Measurements from ENCODE around the gene EMSY.
A peak's percentile ranks its signal among the peaks of the same experiment; 100 is the strongest.
"Not testable (repeated sequence)": the region's sequence is repeated elsewhere in the genome, so short reads cannot be mapped to it uniquely, and the experiment has no call there.

The EMSY gene, protein sequence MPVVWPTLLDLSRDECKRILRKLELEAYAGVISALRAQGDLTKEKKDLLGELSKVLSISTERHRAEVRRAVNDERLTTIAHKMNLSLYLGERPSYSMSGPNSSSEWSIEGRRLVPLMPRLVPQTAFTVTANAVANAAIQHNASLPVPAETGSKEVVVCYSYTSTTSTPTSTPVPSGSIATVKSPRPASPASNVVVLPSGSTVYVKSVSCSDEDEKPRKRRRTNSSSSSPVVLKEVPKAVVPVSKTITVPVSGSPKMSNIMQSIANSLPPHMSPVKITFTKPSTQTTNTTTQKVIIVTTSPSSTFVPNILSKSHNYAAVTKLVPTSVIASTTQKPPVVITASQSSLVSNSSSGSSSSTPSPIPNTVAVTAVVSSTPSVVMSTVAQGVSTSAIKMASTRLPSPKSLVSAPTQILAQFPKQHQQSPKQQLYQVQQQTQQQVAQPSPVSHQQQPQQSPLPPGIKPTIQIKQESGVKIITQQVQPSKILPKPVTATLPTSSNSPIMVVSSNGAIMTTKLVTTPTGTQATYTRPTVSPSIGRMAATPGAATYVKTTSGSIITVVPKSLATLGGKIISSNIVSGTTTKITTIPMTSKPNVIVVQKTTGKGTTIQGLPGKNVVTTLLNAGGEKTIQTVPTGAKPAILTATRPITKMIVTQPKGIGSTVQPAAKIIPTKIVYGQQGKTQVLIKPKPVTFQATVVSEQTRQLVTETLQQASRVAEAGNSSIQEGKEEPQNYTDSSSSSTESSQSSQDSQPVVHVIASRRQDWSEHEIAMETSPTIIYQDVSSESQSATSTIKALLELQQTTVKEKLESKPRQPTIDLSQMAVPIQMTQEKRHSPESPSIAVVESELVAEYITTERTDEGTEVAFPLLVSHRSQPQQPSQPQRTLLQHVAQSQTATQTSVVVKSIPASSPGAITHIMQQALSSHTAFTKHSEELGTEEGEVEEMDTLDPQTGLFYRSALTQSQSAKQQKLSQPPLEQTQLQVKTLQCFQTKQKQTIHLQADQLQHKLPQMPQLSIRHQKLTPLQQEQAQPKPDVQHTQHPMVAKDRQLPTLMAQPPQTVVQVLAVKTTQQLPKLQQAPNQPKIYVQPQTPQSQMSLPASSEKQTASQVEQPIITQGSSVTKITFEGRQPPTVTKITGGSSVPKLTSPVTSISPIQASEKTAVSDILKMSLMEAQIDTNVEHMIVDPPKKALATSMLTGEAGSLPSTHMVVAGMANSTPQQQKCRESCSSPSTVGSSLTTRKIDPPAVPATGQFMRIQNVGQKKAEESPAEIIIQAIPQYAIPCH (N-terminal part only)

GRCh38 chr11:76444384-76445120 is at the start of gene EMSY:
EMSY (plus strand) TSS chr11:76445018; CDS start chr11:76446939, 1,921 bp downstream.
- peak; percentile 99 for DNase-seq (ENCODE audit: low read depth)

DNA sequence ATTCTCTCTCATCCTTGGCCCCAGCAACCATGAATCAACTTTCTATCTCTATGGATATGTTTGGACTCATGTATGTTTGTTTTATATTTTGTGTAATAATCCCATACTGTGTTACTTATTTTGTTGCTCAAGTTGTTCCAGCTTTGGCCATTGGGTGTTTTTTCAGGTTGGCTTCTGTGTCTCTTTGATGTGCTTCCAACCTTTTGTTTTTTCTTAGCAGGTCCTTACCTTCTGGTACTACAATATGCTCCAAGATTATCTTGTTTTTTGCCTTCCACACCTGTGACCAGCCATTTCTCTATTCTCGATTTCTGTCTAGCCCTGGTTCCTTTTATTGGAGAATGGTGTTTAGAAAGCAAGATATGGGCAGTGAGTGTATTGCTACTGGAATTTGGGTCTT is 49.5 kb upstream of the EMSY start:
- no peak for DNase-seq (ENCODE audit: low read depth)

GRCh38 chr11:76397383-76397782 is 47.4 kb upstream of the EMSY start:
- DNase-seq (ENCODE audit: low read depth) = no peak

DNA sequence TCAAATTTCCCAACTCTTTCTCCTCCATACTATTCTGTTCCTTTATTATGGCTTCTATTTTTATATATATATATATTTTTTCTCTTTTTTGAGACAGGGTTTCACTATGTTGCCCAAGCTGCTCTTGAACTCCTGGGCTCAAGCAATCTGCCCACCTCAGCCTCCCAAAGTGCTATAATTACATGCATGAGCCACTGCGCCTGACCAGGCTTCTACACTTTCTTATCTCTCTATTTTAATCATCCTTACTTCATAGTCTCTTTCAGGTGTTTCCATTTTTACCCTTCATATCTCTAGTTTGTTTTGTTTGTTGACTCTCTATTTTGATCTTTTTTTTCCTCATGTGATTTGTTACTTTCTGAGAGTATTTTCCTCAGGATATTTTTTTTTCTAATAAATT is 43.9 kb upstream of the EMSY start:
- DNase-seq (ENCODE audit: low read depth) = no peak

- DNase-seq (ENCODE audit: low read depth) = not testable (repeated sequence)
Measured at GRCh38 chr11:76401484-76401883, 43.3 kb upstream of the EMSY start.

DNA sequence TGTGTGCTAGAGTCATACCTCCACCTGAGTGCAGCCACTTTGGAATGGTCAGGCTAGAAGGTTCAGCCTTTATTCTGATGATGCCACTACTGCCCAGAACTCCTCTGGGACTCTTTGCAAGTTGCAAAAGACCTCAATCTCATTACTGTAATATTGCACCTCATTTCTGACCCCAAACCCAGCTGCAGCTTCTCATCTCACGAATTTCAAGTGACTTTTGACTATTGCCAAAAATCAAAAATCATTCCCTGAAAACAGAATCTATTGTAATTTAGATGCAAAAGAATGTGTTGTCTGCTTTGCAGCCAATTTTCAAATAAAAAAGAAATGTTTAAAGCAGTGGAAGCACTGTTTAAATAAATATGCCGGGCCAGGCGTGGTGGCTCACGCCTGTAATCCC is 38.5 kb upstream of the EMSY start:
- DNase-seq (ENCODE audit: low read depth) = no peak

DNA sequence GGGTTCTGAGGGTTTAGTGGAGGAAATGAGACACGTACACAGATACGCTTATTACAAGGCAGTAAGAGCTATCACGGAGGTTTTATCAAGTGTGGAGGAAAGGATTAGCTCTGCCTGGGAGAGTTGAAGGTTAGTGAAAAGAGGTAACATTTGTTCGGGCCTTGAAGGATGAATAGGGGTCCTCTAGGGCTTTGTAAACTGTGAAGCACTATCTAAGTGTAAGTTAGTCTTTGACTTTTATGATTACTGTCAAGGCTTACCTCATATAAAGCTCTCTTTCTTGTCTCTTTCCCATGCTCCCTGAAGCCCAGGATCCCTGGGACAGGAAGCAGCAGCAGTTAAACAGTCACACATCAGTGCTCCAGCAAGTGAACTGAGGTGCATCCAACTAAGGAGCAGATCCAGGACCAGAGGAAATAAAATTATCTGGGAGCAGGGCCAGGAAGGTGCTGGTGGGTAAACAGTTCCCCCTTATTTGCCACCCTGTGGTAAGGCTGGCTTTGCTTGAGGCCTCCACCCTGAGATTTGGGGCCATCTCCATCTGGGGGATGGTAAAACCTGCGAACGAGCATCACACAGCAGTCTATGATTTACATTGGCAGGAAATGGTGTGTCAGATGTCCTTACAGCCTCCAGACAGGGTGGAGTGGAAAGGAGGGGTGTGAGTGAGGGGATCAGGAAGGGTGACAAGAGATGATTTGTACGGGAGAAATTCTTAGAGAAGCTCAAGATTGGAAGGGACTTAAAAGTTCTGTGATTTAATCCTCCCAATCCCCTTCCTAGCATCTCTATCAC is 36.5 kb upstream of the EMSY start:
- no peak for DNase-seq (ENCODE audit: low read depth)

DNA sequence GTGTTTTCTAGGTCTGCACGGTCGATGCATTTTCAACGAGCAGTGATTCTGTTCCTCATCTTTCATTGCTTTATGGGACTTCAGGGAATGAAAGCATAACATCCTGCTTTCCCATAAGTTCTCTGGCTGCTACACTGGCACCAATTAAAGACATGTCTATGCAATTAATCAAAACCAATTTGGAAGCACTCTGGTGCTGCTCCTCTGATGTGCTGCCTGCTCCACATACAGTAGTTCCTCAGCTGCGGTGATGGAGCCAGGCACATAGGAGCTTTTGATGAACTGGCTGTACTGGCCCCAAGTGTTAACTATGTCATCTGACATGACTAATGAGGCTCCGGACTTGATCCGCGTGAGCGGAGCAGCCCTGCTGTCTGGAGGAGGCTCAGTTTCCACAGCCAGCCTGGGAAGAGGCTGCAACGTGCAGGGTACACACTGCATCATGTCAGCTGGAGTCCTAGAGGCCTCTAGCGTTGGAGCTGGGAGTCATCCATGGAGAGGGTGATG is 33.9 kb upstream of the EMSY start:
- no peak for DNase-seq (ENCODE audit: low read depth)

GRCh38 chr11:76415073-76415472 is 29.7 kb upstream of the EMSY start:
- DNase-seq (ENCODE audit: low read depth) = no peak

GRCh38 chr11:76419896-76420295 is 24.9 kb upstream of the EMSY start:
- no peak for DNase-seq (ENCODE audit: low read depth)

DNA sequence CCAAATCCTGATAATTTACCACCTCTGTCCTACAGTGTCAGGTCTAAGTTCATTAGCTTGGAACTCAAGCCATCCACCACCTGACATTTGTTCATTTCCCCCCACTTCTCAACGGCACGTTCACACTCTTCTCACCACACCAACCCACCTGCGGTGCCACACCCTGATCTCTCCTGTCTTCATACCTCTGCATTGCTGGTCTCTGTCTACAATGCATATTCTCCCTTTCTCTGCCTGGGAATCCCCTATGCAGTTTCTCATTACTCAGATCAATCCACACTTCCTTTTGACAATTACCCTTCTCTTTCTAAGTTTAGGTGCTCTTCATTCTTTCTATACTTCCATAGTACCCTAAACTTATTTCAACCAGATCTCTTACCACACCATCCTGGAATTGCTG is 20.4 kb upstream of the EMSY start:
- no peak for DNase-seq (ENCODE audit: low read depth)

- no peak for DNase-seq (ENCODE audit: low read depth)
Measured at GRCh38 chr11:76424891-76425290, 19.9 kb upstream of the EMSY start.

GRCh38 chr11:76426660-76427059 is 18.2 kb upstream of the EMSY start:
- no peak for DNase-seq (ENCODE audit: low read depth)

- DNase-seq (ENCODE audit: low read depth) = no peak
Measured at GRCh38 chr11:76436020-76436419, 8.8 kb upstream of the EMSY start.

GRCh38 chr11:76443268-76443980 is 1.4 kb upstream of the EMSY start:
- no peak for DNase-seq (ENCODE audit: low read depth)

GRCh38 chr11:76444065-76444383 is 794 bp upstream of the EMSY start:
- DNase-seq (ENCODE audit: low read depth) = no peak

DNA sequence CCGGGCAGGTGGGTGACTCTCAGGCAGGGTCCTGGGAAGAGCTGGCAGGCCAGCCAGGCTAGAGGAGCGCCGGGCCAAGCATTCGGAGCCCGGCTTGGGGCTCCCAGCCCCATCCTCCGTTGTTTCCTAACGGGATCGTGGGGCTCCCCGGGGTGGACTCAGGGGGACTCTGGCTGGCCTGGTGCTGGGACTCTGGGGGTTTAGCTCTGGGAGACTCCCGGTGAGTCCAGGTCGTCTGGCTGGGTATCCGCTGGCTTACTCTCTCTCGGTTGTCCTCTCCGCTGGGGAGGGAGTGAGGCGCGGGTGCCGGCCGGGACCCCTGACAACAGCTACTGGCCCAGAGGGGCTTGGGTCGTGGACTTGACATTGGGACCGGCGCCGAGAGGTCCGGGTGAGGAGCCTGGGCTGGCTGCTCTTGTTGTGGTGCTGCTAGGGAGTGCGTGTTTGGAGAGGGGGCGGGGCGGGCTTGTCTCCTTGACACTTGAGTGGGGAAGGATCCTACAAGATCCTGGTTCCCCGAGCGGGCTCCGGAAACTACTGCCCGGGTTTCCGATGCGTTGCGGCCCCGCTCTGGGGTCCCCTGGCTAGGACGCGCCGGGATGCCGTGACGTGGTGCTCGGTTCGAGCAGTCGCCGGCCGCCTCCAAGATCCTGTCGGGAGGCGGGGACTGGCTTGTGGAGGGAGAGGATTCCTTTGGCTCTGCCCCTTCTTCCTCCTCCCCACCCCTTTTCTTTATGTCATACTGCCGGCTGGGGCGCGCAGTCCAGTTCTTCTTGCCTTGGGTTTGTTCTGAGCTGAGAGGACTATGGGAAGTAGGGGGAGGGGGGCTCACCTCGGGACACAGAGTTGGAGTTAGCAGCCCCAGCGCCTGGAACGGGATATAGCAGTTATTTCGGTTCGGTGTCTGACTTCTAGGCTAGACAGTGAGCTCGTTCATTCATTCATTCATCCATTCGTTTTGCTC is 585 bp downstream of the EMSY start:
- DNase-seq (ENCODE audit: low read depth) = peak; percentile 59

DNA sequence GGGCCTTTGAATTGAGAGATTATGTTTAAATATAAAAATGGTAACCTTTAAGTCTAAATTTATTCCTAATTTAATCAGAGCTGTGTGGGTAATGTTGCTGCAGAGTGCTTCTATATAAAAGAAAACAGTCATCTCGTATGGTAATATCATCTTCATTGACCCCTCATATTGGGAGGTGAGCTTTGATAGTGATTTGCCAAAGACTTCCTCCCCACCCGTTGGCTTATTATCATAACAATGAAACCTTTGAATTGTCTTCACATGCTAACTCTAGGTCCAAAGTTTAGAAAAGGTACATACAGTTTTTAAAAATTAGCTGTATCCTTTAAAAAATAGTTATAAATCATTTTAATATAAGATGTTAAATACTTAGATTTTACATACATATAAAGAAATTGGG is 3.7 kb downstream of the EMSY start:
- no peak for DNase-seq (ENCODE audit: low read depth)

DNA sequence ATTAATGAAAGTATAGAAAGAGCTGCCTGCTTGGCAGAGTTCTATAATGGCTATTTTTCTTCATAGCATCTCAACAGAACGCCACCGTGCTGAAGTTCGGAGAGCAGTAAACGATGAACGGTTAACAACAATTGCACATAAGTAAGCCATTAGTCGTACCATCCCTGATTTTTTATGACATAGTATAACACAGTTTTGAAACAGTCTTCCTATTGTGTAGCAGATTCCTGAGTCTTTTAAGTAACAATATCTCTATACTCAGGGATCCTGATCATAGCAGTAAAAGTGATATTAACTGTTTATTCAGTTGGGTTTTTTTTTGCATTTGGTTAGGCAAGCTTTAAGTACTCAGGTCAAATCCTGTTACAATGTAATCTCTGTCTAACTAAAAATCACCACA is 8.4 kb downstream of the EMSY start:
- DNase-seq (ENCODE audit: low read depth) = no peak

All from HS-27A (cell line).